Thyroid gland (tissue), 4 donors: ENCODE results near the gene APLP2. TPM values are rescaled to one million over a fixed set of nuclear protein-coding genes. Genes with fewer than 3 reads are reported as not detected.
A peak's percentile ranks its signal among the peaks of the same experiment; 100 is the strongest.

Source experiments
- DNase-seq, 2 donors: peaks; one replicate each; pipeline ENCODE4 v3.0.0-alpha.2; 2019
- H3K27ac ChIP-seq, 3 donors: fragments of 200-600 bp; sonication (generic); 1 replicate in 2 of 3; 2 replicates in 1 of 3; pipeline ENCODE4 v1.5.1; 2016 to 2019; ENCODE audit warnings: mild to moderate bottlenecking in 1 of 3, moderate library complexity in 1 of 3
- H3K27me3 ChIP-seq: fragments of 200-600 bp; sonication (generic); one replicate; pipeline ENCODE4 v1.5.1; 2019
- H3K36me3 ChIP-seq, 2 donors: fragments of 200-600 bp; sonication (generic); one replicate each; pipeline ENCODE4 v1.5.1; 2016 to 2019
- H3K4me1 ChIP-seq, 2 donors: fragments of 200-600 bp; sonication (generic); one replicate each; pipeline ENCODE4 v1.5.1; 2017 to 2019
- H3K4me3 ChIP-seq, 3 donors: fragments of 200-600 bp; sonication (generic); replicated peaks in 1 of 3; 1 replicate in 2 of 3; 2 replicates in 1 of 3; pipeline ENCODE4 v1.5.1; 2016; ENCODE audit warnings: mild to moderate bottlenecking in 1 of 3
- H3K9me3 ChIP-seq: fragments of 200-600 bp; sonication (generic); one replicate; pipeline ENCODE4 v1.5.1; 2017
- POLR2A ChIP-seq, 2 donors: fragments of 450-650 bp; IDR thresholded peaks; one replicate each; pipeline ENCODE4 v1.6.1; 2017; ENCODE audit warnings: antibody characterized with exemption in 2 of 2, mild to moderate bottlenecking in 2 of 2, moderate library complexity in 1 of 2
- WGBS, 2 donors: methylation state at CpG; one replicate each; pipeline ENCODE4 v1.1.5; 2017; 5-methylcytosine and 5-hydroxymethylcytosine counted together
- intact Hi-C: fragments of 100-400 bp; cut with DNase I; formaldehyde crosslinking; loops from one replicate; pipeline ENCODE4 v1.15.1; 2023
- total RNA-seq, 4 donors: library from RNA; depleted of rRNA; stranded (reverse); fragments of >200 nt; gene quantifications; one replicate each; pipeline ENCODE4 v1.2.3, GENCODE V29; 2016
- TF ChIP-seq, protein P1 (sequence below), 6 experiments: fragments of 200-600 bp in 3 of 6; fragments of 450-650 bp in 3 of 6; sonication (generic) in 3 of 6; IDR thresholded peaks; one replicate each; pipeline ENCODE4 v1.5.1; 2016 to 2019; ENCODE audit warnings: antibody characterized with exemption in 6 of 6, mild to moderate bottlenecking in 2 of 6, inconsistent platforms in 1 of 6, moderate library complexity in 1 of 6

APLP2 gene
- total RNA-seq, 4 donors from 2014 or later, result 782 to 1,078 (median 902) TPM

DNA sequence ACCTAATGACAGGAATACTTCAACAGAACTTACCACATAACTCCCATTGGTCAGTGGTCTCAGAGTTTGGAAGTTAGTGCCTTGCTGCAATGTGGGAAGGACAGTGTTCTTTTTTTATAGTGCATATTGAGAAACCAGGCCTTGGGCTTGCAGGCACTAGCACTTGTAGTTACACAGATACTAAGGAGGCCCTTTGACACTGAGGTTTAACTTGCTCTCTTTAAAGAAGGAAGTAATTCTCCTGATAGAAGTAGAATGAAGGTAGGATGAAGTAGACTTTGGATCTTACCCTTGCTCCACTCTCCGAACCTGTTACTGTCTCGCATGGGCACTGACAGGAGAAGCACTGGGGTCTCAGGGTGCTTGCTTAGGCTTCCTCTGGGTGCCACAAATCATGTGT lies 58.9 kb downstream of the APLP2 start:
- H3K36me3 ChIP-seq, result peaks cover 33 to 35% of the 10 kb centered on the region in 2 donors
- WGBS, 2 donors, result 93 to 97% methylated on average over 2 of the region's 2 CpGs

DNA sequence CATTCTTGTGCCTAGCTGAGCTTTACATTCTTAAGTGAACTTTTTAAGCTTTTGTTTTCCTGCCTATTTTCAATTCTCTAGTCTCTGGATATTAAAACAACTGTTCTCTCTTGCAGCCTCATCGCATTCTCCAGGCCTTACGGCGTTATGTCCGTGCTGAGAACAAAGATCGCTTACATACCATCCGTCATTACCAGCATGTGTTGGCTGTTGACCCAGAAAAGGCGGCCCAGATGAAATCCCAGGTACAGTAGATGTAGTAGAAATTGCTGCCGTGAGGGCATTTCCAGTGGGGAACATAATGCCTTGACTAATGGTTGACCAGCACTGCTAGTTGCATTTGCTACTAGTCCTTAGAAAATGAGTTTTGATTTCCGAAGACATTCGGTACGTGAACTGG lies 60.2 kb downstream of the APLP2 start:
- intact Hi-C loops, result loop anchor here (10.0 kb wide), 2 partner anchors 55 to 135 kb away; no protein-coding TSS in a partner anchor
- no peak for DNase-seq
- H3K4me3 ChIP-seq, result no peak overlapping the region
- no peak for TF ChIP-seq POLR2A (IDR thresholded peaks at IDR 0.05)
- TF ChIP-seq, protein P1, sequence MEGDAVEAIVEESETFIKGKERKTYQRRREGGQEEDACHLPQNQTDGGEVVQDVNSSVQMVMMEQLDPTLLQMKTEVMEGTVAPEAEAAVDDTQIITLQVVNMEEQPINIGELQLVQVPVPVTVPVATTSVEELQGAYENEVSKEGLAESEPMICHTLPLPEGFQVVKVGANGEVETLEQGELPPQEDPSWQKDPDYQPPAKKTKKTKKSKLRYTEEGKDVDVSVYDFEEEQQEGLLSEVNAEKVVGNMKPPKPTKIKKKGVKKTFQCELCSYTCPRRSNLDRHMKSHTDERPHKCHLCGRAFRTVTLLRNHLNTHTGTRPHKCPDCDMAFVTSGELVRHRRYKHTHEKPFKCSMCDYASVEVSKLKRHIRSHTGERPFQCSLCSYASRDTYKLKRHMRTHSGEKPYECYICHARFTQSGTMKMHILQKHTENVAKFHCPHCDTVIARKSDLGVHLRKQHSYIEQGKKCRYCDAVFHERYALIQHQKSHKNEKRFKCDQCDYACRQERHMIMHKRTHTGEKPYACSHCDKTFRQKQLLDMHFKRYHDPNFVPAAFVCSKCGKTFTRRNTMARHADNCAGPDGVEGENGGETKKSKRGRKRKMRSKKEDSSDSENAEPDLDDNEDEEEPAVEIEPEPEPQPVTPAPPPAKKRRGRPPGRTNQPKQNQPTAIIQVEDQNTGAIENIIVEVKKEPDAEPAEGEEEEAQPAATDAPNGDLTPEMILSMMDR (IDR thresholded peaks at IDR 0.05), result no peak
- H3K4me1 ChIP-seq, result peaks cover 14 to 19% of the 10 kb centered on the region in 2 donors
- peaks cover 38 to 45% of the 10 kb centered on the region in 2 donors for H3K36me3 ChIP-seq
- no peak overlapping the region for H3K27ac ChIP-seq
- WGBS, 2 donors, result 93 to 94% methylated on average over 11 of the region's 11 CpGs
- no peaks in the 10 kb centered on the region for H3K9me3 ChIP-seq
- H3K27me3 ChIP-seq, result no peaks in the 10 kb centered on the region

More for the DNA sequence above, 58.9 kb downstream of the APLP2 start:
- TF ChIP-seq POLR2A (IDR thresholded peaks at IDR 0.05), result no peak
- TF ChIP-seq, protein P1 (IDR thresholded peaks at IDR 0.05), result no peak
- no peak for DNase-seq
- intact Hi-C loops, result loop anchor here (10.0 kb wide), 1 partner anchor 54 kb away; no protein-coding TSS in a partner anchor
- Histone ChIP-seq H3K4me3 (no peak overlapping the region), H3K27ac (no peak overlapping the region), H3K4me1 (peaks cover 26 to 31% of the 10 kb centered on the region in 2 donors), H3K27me3 (no peaks in the 10 kb centered on the region), H3K9me3 (no peaks in the 10 kb centered on the region)

DNA sequence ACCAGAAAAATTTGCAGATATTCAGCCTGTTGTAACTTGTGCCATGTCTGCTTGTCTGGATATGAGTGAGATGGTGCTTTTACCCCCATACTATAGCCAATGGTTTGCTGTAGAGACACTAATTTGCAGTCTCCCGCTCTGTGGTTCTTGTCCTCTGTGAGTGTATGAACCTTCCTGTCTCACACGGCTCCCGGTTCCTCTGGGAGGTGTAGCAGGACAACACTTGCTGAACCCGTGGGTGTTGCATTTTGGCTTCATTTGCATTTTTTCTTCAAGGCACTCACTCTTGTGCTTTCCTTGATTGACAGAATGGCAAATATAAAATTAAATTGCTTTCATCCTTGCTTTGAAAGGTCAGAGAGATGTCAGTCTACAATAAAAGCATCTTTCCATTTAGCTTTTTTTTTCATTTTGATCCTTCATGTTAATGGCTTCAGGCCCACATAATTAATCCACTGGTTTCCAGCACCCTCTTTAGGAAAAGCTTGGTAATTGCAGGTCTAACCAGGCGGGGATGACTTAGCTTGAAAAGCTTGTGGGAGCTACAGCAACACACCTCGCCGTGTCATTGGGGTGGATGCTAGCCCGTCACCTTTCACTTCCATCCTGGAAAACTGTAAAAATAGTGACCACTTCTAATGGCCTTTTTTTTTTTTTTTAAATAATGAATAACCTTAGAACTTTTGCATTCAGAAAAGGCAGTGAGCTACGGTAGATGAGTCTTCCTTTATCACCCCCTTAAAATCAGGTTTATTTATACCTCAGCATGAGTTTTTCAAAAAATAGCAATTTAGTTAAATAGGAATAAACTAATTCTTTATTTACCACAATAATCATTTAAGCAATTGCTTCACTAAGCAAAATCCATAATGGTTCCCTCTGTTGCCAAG lies 62.5 kb downstream of the APLP2 start:
- TF ChIP-seq POLR2A (IDR thresholded peaks at IDR 0.05), result no peak
- TF ChIP-seq, protein P1 (IDR thresholded peaks at IDR 0.05), result peak; percentile 46 to 93 (median 80)
- 80 to 83% methylated on average over 9 of the region's 9 CpGs for WGBS, 2 donors
- peaks cover 0 to 3% of the 10 kb centered on the region in 2 donors for H3K4me1 ChIP-seq
- no peak overlapping the region for H3K4me3 ChIP-seq
- peaks cover 49 to 61% of the 10 kb centered on the region in 2 donors for H3K36me3 ChIP-seq
- no peaks in the 10 kb centered on the region for H3K9me3 ChIP-seq
- no peaks in the 10 kb centered on the region for H3K27me3 ChIP-seq
- no peak overlapping the region for H3K27ac ChIP-seq
- intact Hi-C loops, result loop anchor here (2.0 to 10.0 kb wide), 2 partner anchors 137 to 209 kb away; no protein-coding TSS in a partner anchor
- DNase-seq, result peak; percentile 46 to 48

DNA sequence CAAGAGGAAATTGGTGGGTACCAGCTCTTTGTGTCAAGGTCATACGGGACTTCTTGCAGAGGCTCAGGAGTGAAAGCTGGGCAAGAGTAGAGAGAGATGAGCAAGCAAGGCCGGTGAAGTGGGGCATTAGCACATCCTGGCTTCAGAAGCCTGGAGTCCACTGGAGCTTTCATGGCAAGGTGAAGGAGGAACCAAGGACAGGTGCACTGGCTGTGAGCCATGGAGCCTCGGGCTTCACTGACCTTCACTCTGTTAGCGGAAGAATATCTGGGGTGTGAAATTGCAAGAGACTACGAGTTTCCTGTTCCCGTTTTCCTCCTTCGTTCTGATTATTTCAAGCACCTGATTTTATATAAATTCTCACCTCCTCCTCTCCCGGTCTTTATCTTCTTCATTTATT lies 64.0 kb downstream of the APLP2 start:
- Histone ChIP-seq H3K36me3 (peaks cover 48 to 57% of the 10 kb centered on the region in 2 donors), H3K4me3 (no peak overlapping the region), H3K27me3 (no peaks in the 10 kb centered on the region), H3K9me3 (no peaks in the 10 kb centered on the region), H3K4me1 (peaks cover 0 to 3% of the 10 kb centered on the region in 2 donors), H3K27ac (no peak overlapping the region)
- 85 to 90% methylated on average over 8 of the region's 8 CpGs for WGBS, 2 donors
- intact Hi-C loops, result loop anchor here (2.0 to 10.0 kb wide), 2 partner anchors 139 to 211 kb away; no protein-coding TSS in a partner anchor
- no peak for TF ChIP-seq POLR2A (IDR thresholded peaks at IDR 0.05)
- TF ChIP-seq, protein P1 (IDR thresholded peaks at IDR 0.05), result no peak
- DNase-seq, result no peak

DNA sequence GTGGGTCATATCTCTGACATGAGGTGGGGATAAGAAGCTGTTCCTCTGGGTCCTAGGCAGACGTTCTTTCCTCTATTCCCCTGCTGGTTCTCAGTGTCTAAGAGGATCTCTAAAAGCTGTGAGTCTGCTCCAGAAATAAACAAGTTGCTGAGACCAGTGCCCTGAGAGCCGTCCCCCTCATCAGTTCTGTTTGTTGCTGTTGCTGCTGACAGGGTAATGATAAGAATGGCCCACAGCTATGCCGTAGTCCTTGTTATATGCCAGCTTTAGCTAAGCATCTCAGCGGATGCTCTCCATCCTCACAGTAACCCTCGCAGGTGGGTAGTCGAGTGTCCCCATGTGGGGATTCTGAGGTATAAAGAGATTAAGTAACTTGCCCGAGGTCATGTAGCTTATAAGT lies 66.4 kb downstream of the APLP2 start:
- TF ChIP-seq, protein P1 (IDR thresholded peaks at IDR 0.05), result no peak
- TF ChIP-seq POLR2A (IDR thresholded peaks at IDR 0.05), result no peak
- intact Hi-C loops, result loop anchor here (10.0 kb wide), 1 partner anchor 141 kb away; no protein-coding TSS in a partner anchor
- 90 to 93% methylated on average over 6 to 7 of the region's 7 CpGs for WGBS, 2 donors
- Histone ChIP-seq H3K36me3 (peaks cover 28 to 35% of the 10 kb centered on the region in 2 donors), H3K4me3 (no peak overlapping the region), H3K9me3 (no peaks in the 10 kb centered on the region), H3K27ac (no peak overlapping the region), H3K27me3 (no peaks in the 10 kb centered on the region), H3K4me1 (no peaks in the 10 kb centered on the region)
- no peak for DNase-seq
